HuH-7.5 (cell line): ENCODE data around the gene CDH23.

Experiments used
- DNase-seq: peaks from one replicate; pipeline ENCODE4 v3.0.0; 2011; ENCODE audit warnings: low spot score

Gene CDH23

GRCh38 chr10:71819441-71819861, 422.7 kb downstream of the CDH23 start:
- no peak for DNase-seq

- DNase-seq, result no peak
Measured at GRCh38 chr10:71819985-71820384, 423.3 kb downstream of the CDH23 start.

- no peak for DNase-seq
Measured at GRCh38 chr10:71820966-71821365, 424.2 kb downstream of the CDH23 start.

DNA sequence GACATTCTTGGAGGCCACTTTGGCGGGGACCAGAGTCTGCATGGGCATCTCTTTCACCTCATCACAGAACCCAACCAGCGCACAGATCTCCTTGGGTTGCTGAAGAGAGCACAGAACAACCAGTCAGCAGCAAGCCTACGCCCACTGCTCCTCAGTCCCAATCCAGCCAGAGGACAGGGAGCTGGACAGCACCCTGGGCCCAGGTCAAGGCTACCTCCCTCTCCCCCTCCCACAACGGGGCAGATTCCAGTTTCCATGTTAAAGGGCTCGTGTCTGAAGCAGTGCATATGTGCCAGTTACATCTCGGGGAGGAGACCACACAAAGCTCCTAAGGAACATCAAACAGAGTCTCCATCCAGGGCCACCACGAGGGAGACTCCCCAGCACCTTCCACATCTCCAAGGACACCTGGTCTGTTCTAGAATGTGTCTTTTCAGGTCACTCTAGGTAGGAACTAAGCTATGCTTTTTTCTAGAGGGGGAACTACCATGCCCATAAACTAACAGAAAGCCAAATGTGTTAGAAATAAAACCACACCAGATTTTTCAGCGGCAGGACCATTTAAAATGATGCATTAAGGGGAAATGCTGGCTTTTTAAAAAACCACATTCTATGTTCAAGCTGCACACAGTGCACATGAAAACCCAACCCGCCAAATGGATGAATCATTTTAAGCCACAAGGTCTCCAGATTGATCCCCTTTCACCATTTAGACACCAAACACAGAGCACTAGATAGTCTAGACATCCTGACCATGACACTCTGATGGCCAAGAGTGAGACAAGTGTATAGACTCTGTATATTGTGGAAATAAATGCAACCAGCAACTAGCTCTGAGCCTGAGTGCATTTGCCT, 425.4 kb downstream of the CDH23 start:
- DNase-seq, result no peak

- no peak for DNase-seq
Measured at GRCh38 chr10:71823356-71823755, 426.6 kb downstream of the CDH23 start.

DNA sequence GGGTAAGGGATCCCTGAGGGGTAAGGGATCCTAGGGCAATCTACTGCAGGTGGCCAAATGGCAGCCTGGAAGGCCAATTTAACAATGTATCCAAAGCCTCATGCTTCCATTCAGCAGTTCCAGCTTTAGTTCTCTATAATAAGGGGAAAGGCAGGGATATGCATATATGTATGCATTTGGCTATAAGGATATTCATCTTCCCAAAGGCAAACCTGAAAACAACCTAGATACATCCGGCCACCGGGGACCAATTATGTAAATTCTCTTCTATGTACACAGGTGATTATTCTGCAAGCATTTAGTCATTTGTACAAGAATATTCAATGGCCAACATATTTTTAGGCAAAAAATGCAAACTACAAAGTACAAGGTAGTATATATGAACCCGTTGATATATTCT, 427.6 kb downstream of the CDH23 start:
- no peak for DNase-seq

GRCh38 chr10:71825217-71825616, 428.5 kb downstream of the CDH23 start:
- no peak for DNase-seq

GRCh38 chr10:71827852-71828251, 431.1 kb downstream of the CDH23 start:
- DNase-seq, result no peak

DNA sequence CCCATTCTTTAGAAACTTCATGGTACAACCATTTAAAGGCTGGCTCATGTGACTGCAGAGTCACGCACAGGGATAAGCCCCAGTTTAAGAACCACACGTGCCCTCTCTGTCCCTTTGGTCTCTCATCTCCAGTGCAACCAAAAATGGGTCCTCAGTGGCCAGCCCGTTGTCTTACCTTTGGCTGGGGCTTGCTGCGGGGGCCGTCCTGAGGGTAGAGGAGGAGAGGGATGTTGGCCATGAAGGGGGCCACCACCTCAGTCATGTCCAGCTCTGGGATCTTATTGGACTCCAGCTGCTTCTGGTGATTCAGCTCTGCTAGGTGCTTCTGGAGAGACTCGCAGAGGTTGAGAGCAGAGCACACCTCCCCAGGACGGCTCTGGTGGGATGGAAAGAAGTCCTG, 432.0 kb downstream of the CDH23 start:
- no peak for DNase-seq

DNA sequence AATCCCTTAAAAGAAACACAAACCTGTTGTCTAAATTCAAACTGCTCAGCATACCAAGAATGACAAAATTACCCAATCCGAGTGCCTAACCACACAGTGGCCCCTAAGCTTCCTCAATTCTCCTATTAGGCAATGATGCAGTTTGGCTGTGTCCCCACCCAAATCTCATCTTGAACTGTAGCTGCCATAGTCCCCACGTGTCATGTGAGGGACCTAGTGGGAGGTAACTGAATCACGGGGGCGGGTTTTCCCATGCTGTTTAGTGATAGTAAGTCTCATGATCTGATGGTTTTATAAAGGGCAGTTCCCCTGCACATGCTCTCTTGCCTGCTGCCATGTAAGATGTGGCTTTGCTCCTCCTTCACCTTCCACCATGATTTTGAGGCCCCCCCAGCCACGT, 432.5 kb downstream of the CDH23 start:
- no peak for DNase-seq

GRCh38 chr10:71829896-71830295, 433.2 kb downstream of the CDH23 start:
- DNase-seq, result no peak

GRCh38 chr10:71830726-71831125, 434.0 kb downstream of the CDH23 start:
- no peak for DNase-seq

GRCh38 chr10:71831646-71832552, 435.2 kb downstream of the CDH23 start:
- no peak for DNase-seq

DNA sequence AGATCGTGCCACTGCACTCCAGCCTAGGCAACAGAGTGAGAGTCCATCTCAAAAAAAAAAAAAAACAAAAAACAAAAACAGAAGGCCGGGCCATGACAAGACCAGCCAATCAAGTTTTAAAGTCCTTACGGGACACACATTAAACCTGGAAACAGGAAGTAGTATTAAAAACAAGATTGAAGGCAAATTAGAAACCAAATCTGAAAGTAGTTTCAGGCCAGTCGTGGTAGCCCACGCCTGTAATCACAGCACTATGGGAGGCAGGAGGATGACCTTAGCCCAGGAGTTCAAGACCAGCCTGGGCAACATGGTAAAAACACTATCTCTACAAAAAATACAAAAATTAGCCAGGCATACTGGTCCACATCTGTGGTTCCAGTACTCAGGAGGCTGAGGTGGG, 436.2 kb downstream of the CDH23 start:
- DNase-seq, result no peak

DNA sequence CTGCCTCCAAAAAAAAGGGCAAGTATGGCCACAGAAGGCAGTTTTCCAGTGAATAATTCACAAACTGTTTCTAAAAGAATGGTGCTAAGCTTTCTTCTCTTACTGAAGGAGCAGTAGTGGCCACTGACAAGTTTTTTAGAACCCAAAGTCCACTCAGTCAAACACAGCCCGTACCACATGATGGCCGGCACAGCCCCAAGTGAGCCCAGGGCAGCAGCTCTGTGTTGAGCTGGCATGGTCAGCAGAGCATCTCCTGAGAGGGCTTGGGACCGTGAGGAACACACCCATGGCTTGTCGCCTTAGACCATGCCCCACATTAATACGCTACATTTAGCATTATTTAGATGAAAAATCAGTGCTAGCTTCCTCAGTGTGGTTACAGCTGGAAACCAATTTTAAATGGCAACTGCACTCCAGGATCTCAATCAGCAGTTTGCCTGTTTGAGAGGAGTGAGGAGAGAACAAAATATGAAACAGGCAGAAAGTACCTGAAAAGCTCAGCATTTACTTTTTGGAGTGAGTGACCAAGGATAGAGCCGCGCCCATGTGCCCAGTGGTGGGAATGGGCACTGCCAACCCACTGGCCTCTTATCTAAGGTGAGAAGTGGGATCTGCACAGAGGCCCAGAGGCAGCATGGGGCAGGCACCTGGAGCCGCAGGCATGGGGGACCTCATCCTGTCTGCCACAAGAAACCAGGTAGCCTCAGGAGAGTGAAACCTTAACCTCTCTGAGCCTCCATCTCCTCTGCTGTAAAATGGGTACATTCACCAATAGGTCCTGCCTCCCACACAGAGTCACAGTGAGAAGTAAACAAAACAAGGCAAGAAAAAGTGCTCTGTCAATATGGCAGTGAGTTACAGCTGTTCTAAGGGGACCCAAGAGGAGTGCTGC, 437.0 kb downstream of the CDH23 start:
- no peak for DNase-seq

DNA sequence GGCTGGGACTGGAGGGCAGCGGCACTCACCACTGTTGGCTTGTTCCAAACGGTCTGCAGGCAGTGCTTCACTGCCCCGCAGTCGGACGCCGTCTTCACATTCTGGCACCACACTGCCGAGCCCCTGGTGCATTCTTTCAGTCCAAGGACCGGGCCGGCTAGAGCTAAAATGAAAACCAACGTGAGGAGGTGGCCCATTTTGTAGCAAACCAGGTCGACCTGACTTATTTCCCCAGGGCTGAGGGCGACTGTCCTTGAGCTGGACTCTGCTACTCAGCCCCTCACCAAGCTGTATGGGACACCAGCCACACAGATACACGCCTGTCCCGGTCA, 437.6 kb downstream of the CDH23 start:
- DNase-seq, result no peak

DNA sequence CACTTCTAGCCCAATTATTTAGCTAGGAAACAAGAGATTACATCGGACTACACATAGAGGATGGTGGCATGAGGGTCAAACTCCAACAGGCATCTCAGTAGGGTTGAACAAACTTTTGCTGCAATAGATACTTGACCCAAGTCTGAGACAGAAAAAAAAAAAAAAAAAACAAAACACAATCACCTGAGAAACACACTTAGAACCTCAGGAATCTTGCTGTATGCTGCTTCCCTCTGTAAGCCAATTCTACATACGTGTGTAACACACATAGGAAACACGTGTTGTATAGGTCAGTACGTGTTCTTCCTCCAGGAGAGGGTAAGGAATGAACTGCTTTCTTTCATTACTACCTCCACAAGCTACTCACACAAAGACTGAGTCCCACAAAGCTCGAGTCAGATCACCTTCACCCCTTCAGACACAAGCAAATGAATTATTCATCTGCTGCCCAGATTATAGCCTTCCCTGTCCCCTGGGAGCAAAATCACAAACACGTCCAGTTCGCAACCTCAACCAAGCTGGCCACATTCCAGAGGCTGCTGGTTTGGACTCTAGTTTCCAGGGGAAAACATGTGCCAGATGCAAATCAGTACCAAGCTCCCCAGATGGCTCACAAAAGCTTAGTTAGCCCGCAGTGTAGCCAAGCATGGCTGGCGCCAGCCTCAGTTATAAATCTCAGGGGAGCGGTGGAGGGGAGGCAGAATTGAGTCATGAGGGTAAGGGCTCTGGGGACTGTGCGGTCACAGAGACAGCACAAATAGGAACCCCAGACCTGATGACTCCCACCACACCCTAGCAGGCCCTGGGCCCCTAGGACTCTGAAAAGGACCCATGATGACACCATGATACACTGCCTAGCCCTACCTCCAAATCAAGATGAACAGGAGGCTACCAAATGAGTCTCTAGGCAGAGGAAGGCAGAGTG, 439.2 kb downstream of the CDH23 start:
- no peak for DNase-seq

DNA sequence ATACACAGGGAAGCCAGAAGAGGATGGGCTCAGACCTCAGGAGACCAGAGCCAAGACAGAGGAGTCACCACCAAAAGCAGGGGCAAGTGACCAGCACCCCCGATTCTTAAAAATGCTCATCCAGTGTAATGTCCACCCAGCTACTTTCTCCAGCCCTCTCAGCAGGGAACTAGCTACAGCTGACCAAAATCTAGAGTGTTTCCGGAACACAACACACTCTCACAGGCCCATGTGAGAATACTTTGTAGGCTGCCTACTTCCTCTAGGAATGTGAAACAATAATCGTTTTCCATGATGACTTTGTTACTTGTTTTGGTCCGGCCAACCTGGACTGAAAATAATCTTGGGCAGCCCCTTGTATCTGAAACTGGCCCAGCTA, 439.9 kb downstream of the CDH23 start:
- no peak for DNase-seq

- DNase-seq, result no peak
Measured at GRCh38 chr10:71837098-71837827, 440.5 kb downstream of the CDH23 start.
